Right hindlimb (tissue), 1 donor: Measurements from ENCODE around the gene NID2.
A peak's percentile ranks its signal among the peaks of the same experiment; 100 is the strongest.

Experiments
- DNase-seq: peaks from one replicate; pipeline ENCODE4 v3.0.0-alpha.2; 2018

The NID2 gene

DNA sequence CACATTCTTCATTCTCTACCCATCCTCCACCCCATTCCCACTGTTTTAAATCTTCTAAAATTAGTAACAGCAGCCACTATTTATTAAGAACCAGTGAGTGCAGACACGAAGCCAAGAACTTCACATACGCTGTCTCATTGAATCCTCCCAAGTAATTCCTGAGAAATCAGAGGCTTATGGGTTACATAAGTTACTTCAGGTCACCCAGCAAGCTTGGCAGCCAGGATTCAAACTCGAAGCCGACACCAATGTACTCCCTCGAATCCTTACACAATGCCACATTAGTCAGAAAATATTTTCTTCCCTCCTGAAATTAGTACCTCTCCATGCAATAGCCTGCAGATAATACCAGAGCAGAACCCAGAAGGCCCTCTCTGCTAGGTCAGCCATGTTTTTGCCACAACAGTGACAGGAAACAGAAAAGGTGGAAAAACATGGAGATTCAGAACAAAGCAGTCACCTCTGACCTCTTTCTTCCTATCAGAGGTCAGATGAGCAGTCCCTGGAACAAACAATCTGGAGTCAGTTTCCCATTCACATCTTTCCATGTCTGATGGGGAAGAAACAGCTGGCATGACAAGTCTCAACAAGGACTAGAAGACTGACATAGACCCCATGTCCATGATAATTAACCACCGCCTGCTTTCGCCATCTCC, 16.4 kb downstream of the NID2 start:
- DNase-seq = no peak

DNA sequence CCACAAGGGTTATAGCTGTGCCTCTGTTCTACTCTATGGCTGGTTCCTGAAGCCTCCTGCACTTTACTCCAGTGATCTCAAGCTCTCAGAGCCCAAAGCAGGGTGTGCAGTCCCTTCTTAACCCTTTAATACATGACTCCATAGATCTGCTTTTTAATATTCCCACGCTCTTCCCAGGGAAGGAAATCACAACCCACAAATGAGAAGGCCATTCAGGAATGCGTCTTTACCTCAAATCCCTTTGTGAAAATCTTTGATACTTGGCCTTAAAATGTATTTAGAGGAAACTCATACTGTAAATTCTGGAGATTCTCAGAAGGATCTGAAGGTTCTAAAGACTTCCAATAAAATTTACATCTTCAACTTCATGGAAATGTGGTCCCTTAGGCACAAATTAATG, 17.0 kb downstream of the NID2 start:
- DNase-seq = no peak

DNA sequence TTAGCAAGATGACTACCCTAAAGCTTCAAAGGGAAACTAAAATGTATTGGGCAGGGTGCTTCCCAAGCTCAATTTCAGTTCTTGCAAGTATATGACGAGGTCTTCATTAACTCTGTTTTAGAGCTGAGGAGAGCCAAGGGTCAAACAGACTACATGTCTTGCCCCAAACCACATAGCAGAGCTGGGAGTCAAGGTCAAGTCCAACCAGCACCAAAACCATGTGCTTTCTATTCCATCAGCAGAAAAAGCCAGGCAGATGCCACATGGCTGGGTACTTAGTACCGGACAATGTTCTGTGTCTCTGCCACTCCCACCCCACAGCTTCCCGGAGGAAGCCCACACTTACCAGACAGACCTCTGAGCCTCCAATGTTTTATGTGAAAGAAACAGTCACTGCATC, 17.6 kb downstream of the NID2 start:
- no peak for DNase-seq

DNA sequence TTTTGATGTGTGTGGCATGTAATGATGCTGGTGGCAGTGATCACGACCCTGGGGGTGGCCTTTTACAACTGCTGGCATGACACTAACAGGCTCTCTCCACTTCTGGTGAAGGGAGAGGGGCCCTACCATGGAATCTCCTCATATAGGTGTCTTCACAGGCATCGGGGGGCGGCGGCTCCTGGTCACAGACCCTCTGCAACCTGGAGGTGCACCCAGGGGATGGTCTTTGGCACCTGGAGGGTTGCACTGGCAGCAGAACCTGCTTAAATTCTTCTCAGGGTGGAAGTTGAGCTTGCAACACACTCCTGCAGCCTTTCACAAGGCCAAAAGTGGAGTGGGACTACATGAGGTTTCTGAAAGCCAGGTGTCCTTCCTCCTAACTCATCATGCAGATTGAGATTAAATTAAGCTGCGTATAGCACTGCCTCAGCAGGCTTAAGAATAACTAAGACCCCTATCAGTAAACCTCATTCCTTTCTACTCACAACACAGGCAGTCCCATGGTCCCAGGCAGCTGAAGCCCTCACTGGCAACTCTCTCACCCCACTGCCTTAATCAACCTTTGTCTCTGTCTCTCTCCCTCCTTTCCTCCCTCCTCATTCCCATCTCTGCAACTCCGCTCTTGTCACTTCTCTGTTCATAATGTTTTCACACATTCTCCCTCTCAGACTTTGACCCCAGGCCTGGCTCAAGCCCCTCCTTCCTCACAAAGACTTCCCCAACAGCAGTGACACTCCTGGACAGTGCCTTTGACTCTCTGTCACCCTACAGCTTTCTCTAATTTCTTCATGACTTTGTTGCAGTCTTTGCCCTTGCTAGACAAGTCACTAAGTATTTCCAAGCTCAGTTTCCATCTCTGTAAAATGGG, 18.9 kb downstream of the NID2 start:
- DNase-seq = no peak

DNA sequence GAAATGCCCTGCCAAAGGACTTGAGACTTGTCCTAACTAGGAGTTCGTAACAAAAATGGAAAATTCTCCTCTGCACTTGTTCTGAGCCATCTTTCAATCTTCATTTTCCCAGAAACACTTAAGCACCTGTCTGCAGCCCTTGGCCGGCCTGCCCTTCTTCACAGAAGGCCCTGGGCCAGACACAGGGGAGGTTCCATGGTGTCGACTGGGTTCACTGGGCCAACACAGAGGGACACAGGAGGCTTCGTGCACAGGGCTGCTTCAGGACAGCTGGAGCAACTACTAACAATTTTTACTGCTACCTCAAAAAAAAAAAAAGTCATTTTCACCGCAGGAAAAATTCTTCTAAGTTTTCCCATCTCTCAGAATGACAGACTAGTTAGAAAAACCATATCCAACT, 19.6 kb downstream of the NID2 start:
- DNase-seq = no peak

DNA sequence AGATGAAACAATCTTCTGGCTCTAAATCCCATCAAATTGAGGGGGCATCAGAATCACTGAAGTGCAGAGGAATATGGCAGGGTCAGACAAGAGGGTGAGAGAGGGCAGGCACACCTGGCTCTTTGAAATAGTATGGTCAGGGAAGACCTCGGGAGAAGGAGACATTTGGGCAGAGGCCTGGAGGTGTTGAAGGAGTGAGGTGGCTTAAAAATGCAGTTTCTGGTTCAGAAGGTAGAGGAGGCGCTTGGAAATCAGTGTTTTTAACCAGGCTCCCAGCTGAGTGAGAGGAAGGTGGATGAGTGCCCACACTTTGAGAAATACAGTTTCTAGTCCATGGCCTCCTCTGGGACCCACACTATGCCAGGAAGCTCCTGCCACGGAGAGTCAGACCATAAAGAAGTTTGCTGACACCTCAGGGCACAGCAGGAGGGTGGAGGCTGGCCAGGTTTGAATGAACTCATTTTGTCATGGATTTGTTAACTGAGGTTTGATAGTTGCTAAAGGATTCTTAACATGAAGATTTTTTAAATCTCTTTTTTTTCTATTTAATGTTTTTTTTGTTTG, 20.1 kb downstream of the NID2 start:
- no peak for DNase-seq

DNA sequence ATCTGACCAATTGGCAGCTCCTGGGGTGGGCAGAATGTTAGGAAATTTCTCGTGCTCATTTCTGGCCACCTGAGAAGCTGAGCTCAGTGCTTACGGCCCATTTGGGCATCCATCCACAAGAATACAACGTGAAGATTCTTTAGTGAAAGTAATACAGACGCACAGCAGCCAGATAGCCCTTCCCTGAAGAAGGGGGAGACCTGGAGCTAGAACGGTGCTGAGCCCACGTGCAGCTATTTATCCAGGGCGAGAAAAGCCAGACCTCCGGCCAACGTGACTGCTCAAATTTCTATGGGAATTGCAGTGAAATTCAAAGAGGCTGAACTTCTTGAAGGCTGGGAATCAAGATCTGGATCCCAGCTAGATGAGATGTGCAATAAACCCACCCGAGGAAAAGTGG, 20.7 kb downstream of the NID2 start:
- no peak for DNase-seq

DNA sequence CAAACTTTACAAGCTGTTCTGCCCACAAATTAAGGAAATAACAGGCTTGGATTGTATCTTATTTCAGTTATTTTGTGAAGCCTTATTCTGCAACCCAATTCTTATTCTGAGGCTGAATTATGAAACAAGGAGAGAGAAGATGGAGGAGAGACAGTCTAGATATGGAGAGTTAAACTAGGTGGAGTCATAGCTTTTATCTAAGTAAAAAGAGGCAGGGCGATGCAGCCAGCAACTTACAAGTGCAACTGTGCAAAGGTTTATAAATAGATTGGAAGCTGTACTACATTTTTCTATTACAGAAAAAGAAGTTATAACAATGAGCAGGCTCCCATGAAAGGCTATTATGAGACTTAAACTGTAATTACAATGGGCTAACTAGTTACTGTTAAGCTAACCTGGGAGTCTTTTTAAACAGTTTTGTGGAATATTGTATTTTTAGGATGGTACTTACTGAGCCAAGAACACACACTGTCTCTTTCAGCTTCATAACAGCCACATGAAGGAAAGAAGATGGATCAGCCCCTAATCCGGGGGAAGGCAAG, 22.4 kb downstream of the NID2 start:
- no peak for DNase-seq

DNA sequence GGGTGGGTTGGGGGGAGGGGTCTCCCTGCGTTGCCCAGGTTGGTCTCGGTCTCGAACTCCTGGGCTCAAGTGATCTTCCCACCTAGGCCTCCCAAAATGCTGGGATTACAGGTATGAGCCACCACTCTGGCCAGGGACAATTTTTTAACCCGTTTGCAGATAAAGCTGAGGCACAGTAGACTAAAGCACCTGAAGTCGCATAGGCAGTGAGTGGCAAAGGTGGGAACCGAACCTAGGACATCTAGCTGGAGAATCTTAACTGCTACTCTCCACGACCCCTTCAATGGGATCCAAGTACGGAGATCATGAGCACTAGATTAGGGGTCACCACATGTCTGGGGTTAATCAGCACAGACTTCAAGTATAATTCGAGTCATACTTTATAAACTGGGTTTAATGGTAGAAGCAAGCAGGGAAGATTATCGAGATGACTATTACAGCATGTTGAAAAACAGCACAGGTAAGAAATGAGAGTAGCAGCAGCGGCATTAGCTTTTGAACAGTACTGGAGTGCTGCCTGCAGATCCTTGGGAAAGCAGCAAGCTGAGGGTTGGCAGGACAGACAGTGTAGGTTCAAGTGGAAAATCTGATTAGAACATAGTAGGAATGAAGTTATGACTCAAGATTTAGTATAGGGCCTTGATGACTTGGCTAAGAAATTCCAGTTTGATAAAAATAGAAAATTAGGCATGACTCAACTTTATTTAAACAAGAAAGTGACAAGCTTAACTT, 23.9 kb downstream of the NID2 start:
- peak; percentile 43 for DNase-seq

DNA sequence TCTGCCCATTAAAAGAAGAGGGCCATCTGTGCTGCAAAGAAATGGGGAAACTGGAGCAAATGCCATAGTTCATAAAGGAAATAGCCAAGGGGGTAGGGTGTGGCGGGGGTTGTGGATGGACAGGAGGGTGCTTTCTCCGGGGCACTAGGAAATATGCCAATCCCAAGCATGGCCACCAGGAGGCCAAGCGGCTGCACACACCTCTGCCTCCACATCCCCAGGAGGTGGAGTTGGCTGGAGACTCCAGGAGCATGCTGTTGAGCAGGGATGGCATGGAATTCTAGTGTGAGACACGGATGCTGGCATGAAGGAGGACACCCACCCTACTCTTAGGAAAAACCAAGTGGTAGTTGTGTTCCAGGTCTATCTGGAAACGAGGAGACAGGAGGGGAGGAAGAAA, 25.2 kb downstream of the NID2 start:
- peak; percentile 31 for DNase-seq

DNA sequence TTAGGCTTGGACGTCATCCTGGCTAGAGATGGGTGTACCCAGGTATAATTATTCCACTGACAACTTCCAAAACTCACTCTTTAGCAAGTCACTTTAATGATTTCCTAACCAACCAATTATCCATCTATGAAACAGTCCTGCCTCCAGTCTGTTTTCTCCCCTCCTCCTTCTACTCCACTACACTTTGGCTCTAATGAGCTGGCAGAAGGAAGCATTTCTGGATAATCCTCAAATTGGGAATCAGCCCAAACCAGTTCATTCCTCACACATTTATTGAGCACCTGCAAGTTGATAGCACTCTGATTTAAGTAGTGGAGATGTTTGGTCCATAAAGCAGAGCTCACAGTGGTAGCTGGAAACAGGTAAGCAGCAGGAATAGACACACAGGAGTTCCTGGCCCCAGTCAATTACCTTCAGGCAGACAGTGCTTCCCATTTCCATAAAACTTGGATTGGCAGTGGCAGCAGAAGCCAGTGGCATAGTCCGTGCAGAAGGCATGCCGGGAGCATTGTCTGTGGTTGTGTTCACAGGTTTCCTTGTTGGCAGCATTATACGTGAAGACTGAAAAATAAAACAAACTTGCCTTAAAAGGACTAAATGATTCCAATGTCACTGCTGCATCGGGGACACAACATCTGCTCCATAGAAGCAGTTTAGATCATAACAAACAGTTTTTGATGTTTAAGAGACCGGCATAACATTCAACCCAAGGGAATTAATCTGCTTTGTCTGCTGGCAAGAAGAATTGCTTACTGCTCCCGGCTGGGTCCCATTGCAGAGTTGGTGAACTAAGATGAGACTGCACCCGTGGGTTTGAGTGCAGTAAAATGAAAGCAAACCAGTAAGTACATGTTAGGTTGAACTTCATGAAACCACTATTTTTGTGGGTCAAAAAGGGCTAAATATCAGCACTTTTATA, 26.2 kb downstream of the NID2 start:
- DNase-seq = no peak

DNA sequence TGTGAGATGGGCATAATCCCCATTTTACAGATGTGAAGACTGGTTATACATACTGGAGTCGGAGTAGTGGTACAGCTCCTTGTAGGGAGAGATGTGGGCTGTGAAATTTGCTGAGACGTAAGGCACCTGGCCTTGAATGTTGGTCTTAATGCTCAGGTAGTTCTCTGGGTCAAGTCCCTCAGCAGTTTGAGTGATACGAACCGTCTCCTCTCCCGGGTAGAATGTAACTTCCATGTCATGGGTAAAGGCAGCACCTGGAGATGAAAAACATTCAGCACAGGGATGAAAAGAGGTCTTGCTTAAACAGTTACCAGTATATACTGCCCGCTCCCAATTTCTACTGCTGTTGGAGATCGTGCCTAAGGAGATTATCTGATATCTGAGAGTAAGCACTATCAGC, 28.3 kb downstream of the NID2 start:
- no peak for DNase-seq

DNA sequence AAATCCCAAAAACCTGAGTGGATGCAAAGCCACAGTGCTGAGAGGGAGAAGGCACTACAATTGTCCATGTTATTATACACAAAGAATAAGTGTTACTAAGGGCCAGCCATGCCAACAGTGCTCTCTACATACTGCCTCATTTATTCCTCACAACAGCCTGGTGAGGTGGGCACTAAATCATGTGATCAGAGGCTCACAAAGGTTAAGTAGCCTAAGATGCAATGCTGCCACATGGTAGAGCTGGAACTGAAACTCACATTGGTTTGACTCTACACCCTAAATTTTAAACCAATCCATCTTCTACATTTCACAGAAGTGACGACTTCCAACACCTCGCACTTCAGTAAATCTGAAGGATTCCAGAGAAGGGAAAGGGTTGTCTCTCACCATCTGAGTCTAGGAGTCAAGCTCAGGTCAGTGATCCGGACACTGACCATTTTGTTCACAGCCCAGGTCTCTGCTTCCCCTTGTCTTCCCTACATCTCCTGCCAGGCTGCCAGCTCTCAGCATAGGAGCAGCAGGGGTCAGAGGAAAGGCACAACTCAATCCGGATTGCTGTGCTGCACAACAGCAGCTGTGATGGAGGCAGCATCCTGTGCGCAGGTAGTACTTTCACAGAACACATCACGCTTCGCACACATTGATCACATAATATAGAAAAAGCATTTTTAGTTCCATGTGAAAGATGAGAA, 29.6 kb downstream of the NID2 start:
- no peak for DNase-seq

DNA sequence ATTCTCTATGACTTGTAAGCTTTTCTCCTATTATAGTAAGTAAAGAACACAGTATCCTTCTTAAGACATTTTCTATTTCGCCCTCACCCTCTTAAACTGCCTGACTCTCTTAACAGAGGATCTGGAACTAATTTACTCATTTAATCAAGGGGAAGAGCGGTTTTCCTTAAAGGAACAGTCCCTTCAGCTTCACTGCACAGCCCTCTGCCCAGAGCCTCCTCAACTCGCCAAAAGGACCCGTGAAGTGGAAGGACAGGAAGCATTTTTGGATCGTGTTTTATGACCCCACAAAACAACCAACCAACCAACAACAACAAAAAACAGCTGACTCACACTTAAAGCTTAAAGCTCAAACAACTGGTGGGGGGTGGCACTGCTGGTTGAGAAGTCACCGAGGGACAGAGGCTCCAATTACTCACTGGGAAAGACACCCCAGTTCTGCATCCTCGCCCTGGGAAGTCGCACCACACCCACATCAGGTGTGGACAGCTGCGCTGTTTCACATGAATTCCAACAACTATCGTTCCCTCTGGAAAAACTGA, 35.7 kb downstream of the NID2 start:
- DNase-seq = no peak

DNA sequence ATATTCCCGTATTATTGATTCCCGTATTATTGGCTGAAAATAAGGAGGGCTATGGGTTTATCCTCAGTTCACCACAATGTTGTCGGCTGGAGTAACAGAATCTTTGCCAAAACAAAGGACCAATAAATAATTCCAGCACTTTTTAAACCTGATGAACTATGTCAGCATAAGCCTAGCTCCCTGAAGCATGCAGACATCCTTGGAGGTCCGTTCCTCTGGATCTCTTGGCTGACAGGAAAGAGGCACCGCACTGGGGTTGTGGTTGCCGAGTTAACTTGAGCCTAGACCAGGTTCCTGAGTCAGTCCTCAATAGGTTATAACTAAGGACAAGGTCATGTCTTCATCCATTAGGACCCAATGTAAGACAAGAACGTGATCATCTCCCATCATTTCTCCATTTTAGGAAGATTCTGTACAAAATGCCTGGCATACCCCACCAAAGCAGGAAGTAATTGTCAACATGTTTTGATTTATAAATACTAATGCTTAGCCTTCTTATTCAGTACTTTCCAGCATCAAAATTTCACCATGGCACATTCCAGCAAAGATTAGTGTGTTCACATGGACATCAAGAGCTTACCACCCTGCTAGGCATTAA, 36.6 kb downstream of the NID2 start:
- peak; percentile 56 for DNase-seq

DNA sequence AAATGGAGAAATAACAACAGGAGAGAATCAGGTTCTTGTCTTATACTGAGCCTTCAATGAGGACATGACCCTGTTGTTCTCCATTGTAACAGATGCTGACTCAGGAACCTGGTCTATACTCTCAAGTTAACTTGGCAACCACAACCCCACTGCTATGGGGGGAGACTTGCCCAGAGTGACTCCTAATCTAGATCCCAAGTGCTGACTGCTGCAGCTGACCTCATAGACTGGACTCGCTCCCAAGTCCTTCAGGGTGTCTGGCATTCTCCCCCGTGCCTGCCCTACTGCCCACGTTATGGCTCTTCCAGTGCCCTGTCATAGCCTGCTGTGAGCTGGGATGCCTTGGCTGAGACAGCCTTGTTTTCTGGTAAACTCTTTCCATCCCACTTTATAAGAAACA, 37.1 kb downstream of the NID2 start:
- peak; percentile 58 for DNase-seq

DNA sequence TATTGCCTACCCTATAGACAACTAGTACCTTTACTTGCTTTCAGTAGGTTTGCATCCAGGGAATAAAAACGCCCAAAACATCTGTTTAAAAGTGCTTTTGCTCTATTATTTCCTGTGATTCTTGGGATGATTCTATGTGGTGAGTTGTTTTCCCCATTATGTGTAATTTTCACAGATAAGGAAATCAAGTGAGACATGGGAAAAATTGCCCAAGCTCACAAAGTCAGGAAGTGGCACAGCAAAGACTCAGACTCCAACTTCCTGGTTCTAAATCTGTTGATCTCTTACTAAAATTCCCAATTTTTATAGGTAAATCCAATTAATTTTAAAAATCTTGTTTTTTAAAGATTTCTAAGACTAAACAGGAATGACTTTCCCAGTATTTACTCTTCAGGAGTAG, 39.0 kb downstream of the NID2 start:
- DNase-seq = no peak

DNA sequence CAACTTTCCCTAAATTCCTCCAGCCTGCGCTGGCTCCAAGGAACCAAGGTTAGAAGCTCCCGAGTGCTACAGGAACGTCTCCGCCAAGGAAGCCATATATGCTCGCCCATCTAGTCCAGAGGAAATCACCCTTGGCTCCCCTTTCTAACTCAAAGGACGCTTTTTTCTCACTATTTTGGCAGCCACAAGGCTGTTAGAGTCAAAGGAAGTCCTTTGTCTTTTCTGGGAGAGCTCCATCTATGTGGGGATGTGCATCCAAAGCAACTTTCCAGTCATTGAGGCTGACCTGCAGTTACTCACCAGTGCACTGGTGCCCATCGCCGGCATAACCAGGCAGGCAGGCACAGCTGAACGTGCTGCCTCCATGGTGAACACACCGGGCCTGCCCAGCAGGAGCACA, 42.0 kb downstream of the NID2 start:
- no peak for DNase-seq

DNA sequence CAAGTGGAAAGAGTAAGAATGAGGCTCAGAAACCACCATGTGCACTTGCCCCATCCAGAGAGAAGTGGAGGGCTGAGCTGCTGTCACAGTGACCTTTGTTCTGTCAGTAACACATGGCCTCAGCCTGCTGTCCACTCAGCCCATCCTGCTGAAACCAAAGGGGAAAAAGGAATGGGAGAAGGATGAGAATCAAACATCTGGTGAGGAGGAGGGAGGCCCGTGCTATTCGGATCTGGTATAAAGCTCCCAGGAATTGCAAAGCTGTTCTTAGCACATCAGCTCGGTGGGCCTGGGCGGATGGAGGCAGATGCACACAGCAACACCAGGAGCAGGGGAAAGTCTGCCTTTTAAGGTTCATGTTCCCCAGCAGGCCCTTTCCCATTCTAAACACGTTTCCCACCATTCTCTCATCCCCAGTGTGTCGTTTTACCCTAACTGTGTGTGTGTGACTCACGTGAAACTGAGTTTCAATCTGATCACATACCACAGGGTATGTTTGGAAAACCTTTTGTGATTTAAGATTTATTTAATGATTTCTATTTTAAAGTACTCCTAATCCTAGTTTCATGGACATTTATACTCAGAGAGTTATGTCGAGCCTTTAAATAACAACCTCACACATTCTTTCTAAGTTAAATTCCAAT, 42.7 kb downstream of the NID2 start:
- peak; percentile 64 for DNase-seq

DNA sequence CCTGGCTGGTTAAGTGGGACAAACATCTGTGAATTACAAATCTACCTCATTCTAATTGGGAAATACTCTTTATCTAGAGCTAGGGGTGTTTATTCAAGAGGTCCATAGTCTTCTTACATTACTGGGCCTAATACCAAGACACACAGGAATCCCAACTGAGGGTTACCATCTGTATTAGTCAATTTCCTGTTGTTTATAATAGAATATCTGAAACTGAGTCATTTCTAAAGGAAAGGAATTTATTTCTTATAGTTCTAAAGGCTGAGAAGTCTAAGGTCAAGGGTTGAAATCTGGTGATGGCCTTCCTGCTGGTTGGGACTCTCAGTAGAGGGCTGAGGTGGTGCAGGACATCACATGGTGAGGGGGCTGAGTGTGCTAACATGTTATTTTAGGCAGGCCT, 43.5 kb downstream of the NID2 start:
- no peak for DNase-seq
